GM18868 (cell line): ENCODE data around the gene LITAFD.

Experiments
- ATAC-seq: cut with Tn5 transposase; IDR thresholded peaks from one replicate; pipeline ENCODE4 v1.9.1; 2021; ENCODE audit warnings: mild to moderate bottlenecking, moderate library complexity; ENCODE audit not compliant: unreplicated experiment

Gene LITAFD

DNA sequence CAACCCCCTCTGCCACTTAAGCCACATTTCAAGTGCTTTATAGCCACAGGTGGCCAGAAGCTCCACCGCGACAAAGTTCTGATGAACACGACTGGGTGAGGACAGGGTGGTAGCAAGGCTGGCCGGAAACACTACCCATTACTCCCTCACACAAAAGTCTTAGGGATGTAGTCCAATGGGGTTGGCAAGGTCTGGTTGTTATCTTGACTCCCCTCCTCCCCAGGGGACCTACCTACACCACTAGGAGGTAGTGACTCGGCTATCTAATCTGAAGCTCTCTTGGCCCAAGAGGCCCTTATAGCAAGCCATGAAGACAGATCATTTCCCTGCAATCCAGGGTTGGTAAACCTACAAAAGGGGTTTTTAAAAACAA lies 8.4 kb downstream of the LITAFD start:
- no peak for ATAC-seq

DNA sequence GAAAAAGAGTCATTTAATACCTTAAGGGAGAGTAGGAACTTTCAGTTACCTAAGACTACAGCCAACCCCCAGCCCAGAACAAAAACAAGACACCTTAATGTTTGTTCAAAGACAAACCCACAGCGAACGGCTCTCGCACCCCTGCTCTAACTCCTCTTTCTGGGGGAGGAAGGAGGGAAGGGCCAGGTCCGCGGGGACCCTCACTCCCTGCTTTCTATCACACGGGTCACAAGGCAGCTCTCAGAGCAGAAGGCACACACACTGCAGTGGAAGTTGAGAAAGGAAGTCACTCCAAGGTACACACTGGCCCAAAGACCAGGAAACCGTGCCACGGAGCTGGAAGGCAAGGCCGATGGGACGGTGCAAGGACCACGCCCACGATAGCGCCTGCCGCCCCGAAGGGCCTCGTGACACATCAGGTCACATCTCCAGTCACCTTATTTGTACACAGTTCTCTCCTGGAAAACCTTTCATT lies 10.0 kb downstream of the LITAFD start:
- ATAC-seq: peak; percentile 33

DNA sequence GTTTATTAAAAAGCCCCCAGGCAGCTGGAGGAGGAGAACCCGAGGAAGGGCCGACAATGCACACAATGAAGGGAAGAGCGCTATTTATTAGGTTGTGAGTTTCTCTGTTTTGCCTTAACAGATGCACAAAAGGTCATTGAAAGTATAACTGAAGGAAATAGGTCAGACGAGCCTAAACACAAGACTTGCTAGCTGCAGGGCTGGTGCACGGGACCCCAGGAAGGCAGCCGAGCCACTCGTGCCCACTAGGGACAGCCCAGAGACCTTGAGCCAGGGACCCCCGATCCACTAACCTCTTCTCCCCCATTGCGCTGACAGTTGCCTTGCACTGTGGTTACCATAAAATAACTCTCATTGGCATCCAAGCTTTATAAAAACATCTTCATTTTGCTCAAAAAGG lies 11.3 kb downstream of the LITAFD start:
- no peak for ATAC-seq

DNA sequence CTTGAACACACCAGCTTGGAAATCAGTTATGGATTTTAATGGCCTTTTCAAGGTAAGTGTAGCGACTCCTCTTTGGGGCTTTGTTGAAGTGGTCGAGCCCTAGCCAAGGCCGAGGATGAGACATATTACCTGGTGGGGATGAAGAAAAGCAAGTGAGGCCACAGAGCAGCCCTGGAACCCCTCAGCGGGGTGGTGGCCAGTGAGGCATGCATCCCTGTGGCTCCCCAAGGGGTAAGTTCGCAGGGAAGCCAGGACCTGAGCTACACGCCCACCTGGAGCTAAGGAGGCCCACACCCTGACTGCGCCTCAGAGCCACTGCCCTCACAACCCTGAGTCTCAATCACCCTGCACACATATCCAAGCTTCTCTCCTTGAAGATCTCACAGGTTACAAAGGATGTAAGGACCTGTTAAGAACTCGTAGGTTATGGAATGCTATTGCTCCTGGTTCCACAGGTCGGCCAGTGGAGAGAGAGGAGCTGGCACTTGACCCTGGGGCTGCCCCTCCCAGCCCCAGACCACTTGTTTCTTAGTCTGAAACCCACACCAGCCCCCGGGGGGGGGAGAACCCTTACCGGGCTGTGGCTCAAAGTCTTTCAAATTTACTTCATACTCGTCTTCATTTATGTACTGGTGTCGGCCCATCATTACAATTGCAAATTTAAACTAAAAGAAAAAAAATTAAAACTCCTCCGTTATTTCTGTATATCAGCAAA lies 12.0 kb downstream of the LITAFD start:
- ATAC-seq: no peak

DNA sequence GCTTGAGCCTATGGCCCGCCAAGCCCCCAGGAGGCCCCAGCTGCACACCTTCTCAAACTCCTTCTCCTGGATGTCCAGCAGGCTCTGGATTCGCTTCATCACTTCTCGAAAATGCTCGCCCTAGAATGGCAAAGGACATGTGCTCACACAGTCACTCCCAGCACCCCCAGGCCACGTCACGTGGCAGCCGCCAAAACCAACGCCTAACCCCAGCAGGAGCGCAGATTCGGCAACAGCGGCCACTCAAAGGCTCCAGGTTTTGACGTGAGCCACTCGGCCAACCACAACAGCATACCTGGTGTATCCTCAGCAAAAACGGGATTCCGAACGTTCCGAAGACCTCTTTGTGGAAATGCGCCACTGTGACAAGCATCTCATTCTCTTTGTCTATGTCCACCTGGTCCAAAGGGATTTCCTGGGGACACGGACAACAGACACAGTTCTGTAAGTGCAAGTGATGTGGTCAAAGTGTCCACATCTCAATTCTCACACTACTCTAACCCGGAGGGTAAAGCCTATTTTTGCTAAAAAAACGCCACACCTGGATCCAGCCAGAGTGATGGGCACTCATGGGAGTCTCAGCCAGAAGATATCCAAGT lies 12.7 kb downstream of the LITAFD start:
- no peak for ATAC-seq

DNA sequence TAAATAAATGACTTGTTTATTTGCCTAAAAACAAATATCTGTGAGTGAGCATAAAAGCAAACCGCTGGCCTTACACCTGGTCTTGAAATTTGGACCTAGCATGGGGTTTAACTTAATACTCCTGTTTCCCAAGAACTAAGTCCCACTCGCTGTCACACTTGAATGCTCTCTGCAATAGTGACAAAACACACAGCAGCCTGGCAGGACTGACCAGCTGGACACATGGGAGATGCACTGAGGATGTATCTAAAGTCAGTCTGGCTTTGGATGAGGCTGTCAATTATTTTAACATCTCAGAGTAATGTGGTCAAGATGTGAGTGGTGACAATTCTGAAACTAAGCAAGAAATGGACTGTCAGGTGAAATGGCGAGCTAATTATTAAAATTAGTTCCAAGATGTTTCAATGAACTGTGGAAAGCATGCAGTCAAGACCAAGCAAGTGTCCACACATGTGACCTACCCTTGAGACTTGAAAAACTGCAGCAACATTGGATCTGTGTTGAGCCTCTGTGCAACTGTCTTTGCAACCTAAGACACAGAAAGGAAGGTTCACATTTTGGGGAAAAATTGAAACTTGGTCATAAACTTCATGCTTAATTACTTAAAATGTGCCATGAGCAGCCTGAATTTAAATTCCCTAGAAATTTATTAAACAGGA lies 16.6 kb downstream of the LITAFD start:
- ATAC-seq: no peak

DNA sequence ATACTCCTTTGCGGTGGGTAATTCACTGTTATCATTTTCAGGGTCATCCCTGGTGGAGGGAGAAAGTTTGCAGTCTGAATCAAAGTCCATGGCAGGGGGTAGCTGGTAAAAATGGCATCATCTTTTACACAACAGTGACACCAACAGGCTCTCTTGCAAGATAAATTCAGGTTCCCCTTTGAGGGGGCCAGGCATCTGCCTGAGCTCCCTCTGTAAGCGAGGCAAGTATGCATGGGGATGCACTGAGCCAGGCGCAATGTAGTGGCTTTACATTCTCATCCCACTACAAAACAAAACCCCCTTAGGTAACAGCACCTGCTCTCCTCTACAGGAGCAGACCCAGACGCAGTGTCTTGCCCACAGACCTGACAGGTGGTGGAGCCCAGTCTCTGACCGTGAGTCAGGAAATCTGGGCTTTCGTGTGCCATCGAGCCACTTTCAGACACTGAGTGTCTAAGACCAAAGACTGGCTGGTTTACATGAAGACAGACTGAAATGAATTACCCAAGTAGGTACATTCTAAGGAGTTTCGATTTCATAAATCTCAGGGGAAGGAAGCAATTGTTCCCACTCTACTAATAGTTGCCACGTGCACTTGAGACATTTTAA lies 17.7 kb downstream of the LITAFD start:
- peak; percentile 64 for ATAC-seq

DNA sequence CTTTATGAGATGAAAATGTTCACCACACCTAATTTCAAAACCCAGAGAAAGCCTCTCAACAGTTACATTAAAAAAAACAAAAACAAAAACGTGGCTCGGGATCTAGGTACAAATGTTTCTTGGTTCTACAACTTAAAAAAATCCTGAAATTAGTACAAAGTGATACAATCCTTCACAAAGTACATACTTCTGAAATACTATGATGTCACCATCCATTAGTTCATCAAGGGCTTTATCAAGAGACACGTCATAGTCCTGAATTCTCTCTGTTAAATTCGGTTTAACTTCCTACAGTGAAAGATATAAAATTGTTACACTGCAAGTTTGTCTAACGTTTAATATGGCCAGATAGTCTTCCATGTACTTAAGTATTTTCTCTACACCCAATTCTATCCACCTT lies 18.2 kb downstream of the LITAFD start:
- ATAC-seq: no peak

DNA sequence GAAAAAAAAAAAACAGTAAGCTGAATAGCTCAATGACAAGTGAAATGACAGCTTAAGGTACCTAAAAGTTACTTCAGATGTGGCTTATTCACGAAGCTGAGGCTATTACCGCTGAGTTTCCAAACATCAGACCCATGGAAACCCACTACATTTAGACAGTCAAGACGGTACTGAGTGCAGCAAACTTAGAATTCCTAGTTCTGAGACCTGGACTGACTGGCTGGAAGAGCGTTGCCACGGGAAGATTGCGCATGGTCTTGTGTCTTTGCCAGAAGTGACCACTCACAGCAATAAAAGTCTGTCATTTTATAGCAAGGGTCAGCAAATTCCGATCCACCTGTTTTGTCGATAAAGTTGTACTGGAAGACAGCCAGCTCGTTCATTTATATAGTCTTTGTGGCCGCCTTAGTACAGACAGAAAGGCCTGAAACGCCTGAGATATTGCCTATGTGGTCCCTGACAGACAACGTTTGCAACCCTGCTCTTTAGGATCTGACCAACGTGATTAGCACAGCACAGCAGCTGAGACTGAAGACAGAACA lies 19.2 kb downstream of the LITAFD start:
- no peak for ATAC-seq

DNA sequence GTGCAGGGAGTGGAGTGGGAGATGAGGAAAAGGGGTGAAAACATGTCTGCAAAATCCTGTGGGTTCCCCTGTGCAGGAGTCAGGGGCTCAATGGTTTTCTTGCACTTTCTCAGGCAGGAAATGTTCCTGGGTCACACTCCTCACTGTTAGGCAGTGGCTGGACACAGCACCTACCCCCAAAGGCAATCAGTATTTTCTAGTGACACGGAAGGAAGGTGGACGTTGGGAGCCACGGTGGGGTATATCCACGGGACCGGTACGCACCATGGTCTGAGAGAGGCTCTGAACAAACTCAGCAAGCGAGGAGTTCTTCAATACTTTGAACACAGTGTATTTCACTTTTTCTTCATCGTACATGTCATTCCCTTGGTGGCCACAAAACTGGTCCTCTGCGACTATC lies 20.9 kb downstream of the LITAFD start:
- no peak for ATAC-seq

DNA sequence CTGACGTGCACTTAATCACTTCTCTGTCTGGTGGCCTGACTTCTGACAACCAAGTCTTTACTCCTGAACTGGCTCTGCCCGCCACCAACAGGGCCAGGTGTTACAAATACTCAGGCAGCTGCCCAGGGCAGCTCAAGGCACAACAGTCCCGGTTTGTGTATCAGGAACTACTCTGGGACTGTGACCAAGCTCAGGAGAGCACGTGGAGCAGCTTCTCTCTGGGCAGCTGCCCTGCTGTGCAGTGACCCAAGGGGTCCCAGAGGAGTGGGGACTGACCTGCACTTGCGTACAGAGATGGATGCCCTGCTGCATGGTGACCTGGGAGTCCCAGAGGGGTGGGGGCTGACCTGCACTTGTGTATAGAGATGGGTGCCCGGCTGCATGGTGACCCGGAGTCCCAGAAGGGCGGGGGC lies 21.9 kb downstream of the LITAFD start:
- no peak for ATAC-seq

DNA sequence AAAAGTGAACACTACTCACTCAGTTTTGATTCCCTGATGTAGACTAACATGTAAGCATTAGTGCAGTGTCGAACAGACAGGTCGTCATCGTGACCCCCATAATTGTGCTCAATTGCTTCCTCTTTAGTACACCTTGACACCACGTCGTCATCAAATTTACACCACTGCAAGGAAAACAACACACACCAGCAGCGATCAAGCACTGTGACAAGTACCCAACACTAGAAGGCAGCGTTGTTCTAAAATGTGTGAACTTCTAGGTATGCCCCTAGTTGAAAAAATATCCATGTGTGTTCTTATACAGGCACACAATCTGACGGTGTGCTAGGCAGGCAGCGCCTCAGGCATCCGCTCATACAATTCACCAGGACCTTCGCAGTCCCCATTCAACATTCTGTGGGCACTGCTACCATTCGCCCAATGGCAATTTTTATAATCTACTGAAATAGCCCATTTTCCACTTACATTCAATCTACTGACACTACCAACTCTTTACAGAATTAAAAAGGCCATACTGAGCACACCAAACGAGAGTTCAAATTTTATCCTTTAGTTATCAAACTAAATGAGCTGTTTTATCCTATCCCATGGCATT lies 23.1 kb downstream of the LITAFD start:
- no peak for ATAC-seq

DNA sequence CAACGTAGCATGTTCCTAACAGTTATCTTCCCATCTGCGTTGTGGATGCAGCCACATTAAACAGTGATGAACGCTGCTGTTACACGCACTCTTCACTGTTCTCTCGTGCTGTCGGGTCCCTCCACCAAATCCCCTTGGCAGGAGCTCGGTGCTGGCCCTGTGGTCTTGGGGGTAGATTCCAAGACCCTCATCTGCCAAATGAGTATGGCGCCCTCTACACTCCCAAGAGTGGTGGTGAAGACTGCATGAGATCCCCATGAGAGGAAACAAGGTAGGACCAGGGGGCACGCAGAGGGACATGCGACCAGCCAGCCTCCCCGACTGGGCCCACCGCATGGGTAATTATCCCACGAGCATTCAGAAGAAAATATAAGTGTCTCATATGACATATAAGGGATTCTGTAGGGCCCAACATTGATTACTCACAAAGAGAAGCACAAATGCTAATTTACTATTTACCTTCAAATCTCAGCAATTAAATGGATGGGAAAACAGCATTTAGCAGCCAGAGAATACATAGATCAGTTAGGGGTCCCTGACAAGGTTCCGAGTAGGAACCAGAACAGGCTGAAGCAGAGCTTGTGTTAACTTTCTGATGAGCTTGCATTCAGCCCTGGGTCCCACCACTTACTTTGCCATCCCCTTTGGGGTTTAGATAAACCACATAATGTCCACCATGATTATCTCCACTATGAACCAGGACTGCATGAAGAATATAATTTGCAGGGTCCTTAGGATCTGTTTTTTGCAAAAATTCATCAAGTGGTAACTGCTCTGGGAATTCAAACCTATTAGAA lies 23.8 kb downstream of the LITAFD start:
- ATAC-seq: no peak

DNA sequence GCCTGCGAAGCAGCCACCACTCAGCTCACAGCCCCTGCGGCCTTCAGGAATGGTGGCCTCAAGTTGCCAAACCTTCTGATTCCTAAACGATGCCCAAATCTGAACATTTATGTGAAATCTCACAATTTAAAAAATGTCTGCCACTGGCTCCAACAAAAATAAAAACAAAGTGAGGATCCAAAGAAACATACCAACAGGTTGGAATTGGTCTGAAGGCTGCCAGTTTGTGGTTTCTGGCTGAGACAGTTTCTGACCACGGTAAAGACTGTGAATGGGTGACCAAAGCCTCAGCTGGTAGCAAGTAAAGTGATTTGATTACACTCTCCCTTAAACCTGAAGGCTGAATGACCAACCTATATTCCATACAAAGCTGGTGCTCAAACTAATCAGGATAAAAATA lies 24.9 kb downstream of the LITAFD start:
- no peak for ATAC-seq

DNA sequence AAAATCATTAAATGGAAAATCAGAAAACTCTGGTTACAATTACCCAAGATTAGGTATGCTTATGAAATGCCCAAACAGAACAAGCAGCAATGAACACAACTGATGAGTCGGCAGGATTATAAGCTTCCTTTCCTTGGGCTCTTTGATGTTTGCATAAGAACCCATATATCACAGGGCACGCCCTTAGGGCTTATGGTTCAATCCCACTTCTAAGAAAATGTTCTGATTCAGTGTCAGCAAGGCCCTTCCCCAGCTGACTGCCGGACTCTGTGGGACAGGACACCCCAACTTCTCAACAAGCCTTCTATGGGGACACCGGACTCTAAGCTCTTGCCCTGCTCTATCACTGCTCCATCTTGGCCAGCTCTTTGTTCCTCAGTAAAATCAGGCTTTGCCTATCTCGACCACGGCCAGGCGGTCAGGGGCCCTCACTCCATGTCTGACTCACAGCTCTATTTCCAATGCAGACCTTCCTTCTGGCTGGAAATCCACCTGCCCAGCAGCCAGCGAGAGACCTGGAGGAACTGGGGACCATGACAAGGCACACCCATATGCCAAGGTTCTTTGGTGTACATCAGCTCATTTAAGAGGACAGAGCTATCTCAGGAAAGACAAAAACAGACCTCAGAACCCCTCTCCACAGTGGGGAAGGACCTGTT lies 26.8 kb downstream of the LITAFD start:
- no peak for ATAC-seq

DNA sequence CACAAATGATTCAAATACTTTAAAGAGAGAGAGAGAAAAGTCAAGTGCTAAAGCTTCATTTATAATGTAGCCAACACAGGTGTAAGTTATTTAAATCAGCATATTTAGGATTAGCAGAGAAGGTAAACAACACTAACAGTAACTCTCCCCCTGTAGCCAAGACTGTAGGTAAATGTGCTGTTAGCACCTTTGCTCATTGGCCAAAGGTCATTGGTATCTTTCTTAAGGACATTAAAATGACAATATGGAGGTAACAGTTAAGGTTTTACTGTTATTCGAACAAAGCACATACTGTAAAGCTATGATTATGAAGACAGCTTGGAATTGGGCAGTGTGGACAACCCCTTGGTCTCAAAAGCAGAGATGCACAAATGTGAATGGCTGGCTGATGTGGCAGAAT lies 28.7 kb downstream of the LITAFD start:
- ATAC-seq: no peak

DNA sequence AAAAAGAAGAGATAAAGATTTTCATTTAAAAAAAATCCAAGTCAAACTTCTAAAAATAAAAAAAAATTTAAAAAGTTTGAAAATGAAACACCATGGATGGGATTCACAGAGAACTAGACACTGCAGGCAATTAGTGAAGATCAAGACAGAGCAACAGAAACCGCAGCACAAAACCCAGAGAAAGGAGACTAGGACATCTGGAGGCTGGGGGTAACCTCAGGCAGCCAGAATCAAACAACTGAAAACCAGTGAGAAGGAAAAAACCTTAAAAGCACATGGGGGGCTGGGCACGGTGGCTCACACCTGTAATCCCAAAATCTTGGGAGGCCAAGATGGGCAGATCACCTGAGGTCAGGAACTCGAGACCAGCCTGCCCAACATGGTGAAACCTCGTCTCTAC lies 30.6 kb downstream of the LITAFD start:
- no peak for ATAC-seq

DNA sequence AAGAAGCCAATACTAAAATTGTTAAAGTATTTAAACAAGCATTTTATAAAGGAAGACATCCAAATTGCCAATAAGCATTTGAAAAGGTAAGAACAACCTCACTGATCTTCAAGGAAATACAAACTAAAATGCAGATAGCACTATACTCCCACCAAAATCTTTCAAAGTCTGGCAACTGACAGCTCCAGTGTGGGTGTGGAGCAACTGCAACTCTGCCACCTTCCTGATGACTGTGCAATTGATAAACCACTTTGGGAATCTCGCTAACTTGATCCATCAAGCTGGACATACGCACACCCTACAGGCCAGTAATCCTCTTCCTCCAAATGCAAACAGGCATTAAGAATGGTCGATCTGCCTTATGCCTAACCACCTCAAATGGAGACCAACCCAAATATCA lies 31.9 kb downstream of the LITAFD start:
- ATAC-seq: no peak

DNA sequence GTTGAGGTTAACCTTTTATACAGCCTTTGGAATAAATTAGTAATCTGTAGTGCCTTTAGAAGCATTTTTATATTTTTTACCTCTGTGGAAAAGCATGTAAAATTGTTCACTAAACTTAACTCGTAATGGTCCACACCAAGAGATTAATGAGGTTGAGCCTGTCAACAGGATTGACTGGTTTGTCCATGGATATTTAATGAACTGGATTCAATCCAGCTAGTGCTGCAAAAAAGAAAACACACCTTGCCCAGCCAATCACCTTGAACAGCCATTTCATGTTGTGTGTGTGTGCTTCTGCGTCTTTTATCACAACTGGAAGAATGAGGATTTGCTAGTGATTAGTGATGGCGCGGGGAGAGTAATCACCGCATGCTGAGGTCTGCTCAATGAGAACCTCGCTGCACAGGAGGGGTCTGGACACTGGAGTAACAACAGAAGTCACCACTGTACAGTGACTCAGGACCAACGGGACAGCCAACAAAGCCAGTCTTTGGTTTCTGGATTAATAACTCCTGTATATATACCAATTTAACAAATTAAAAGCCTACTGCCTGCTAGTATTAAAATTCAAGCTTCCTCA lies 33.7 kb downstream of the LITAFD start:
- no peak for ATAC-seq
